Lung (tissue), 12 donors: Measurements from ENCODE around the gene PIGU. TPM values are rescaled to one million over a fixed set of nuclear protein-coding genes. Genes with fewer than 3 reads are reported as not detected.
A peak's percentile ranks its signal among the peaks of the same experiment; 100 is the strongest.

ENCODE experiments used
- ATAC-seq: fragments of 200-7000 bp; cut with Tn5 transposase; one replicate; pipeline ENCODE4 v1.9.1; 2020; ENCODE audit warnings: moderate number of reproducible peaks; ENCODE audit not compliant: insufficient read depth, low FRiP score
- DNase-seq, 3 donors: peaks; one replicate each; pipeline ENCODE4 v3.0.0-alpha.2; 2013 to 2017
- H3K27ac ChIP-seq, 2 donors: one replicate each; pipeline ENCODE4 v1.5.1; 2013; ENCODE audit warnings: mild to moderate bottlenecking in 2 of 2, moderate library complexity in 2 of 2, control low read depth in 1 of 2, inconsistent platforms in 1 of 2, low read depth in 1 of 2, low read length in 1 of 2
- H3K27me3 ChIP-seq, 3 donors: one replicate each; pipeline ENCODE4 v1.5.1; 2013; ENCODE audit warnings: low read length in 2 of 3; ENCODE audit not compliant: control insufficient read depth in 3 of 3, insufficient read depth in 3 of 3
- H3K36me3 ChIP-seq, 4 donors: one replicate each; pipeline ENCODE4 v1.5.1; 2013; ENCODE audit warnings: low read length in 4 of 4, mild to moderate bottlenecking in 1 of 4, moderate library complexity in 1 of 4; ENCODE audit not compliant: control insufficient read depth in 4 of 4, insufficient read depth in 4 of 4
- H3K4me1 ChIP-seq, 5 donors: one replicate each; pipeline ENCODE4 v1.5.1; 2013; ENCODE audit warnings: low read length in 5 of 5, mild to moderate bottlenecking in 2 of 5, moderate library complexity in 1 of 5; ENCODE audit not compliant: control insufficient read depth in 5 of 5, insufficient read depth in 5 of 5
- H3K4me3 ChIP-seq: one replicate; pipeline ENCODE4 v1.5.1; 2013; ENCODE audit warnings: mild to moderate bottlenecking, control low read depth, moderate library complexity
- H3K9ac ChIP-seq, 2 donors: one replicate each; pipeline ENCODE4 v1.5.1; 2013; ENCODE audit warnings: low read length in 2 of 2, control low read depth in 1 of 2; ENCODE audit not compliant: insufficient read depth in 1 of 2
- H3K9me3 ChIP-seq, 4 donors: one replicate each; pipeline ENCODE4 v1.5.1; 2013; ENCODE audit warnings: low read length in 3 of 4, mild to moderate bottlenecking in 1 of 4, moderate library complexity in 1 of 4; ENCODE audit not compliant: control insufficient read depth in 4 of 4, insufficient read depth in 3 of 4
- WGBS, 2 donors: extraction: QIAGEN DNeasy Blood & Tissue Kit; methylation state at CpG; one replicate each; pipeline ENCODE4 v1.1.7; 2013; 5-methylcytosine and 5-hydroxymethylcytosine counted together
- polyA plus RNA-seq, 2 donors: library from polyadenylated mRNA; stranded (reverse); fragments of 200-250 nt; gene quantifications; one replicate each; pipeline ENCODE4 v1.2.1, GENCODE V29; 2013
- total RNA-seq, 2 donors: library from RNA; depleted of rRNA in 1 of 2; stranded (reverse); fragments of >200 nt in 1 of 2; gene quantifications; one replicate each; pipeline ENCODE4 v1.2.1, GENCODE V29; 2014 to 2021
- TF ChIP-seq, protein P1 (sequence below): IDR thresholded peaks from 2 replicates; pipeline ENCODE4 v1.5.1; 2012; ENCODE audit warnings: mild to moderate bottlenecking; ENCODE audit errors: control extremely low read depth, extremely low read depth
- donor health status: control.
- donor health status: control.
- donor health status: Bipolar disorder and iron deficiency.
- donor health status: healthy.
- donor health status: DM: yes; HTN: yes; CAD: no.

Gene PIGU
- total and polyA plus RNA-seq, 4 donors: 15.7 to 21.2 (median 20.1) TPM

DNA sequence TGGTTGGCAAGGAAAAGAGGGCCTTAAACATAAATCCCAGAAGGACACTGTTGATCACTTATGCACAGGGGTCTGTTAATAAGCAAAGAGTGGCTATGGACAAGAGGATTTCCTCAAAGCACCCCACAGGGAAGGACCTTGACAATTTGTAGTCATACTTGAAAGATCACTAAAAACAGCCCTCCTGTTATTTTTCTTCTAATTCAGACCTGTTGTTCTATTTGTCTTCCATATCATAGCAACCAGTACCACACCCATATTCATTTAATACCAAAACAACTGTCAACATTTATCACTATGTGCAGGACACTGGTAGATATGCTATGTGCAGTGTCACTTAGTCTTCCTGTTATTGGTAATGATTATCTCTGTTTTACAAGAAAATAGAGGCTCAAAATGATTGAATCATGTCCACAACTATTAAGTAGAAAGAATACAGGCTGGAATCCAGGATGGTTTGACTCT lies 163.9 kb downstream of the PIGU start:
- Histone ChIP-seq H3K27ac (peak overlapping the region in 1 of 2 donors; percentile 39), H3K36me3 (peaks cover 4 to 11% (median 8%) of the 10 kb centered on the region in 4 donors), H3K4me1 (peaks cover 0 to 8% (median under 1%) of the 10 kb centered on the region in 5 donors), H3K27me3 (no peaks in the 10 kb centered on the region), H3K9me3 (no peaks in the 10 kb centered on the region), H3K4me3 (no peak overlapping the region), H3K9ac (no peak overlapping the region)
- TF ChIP-seq, protein P1, sequence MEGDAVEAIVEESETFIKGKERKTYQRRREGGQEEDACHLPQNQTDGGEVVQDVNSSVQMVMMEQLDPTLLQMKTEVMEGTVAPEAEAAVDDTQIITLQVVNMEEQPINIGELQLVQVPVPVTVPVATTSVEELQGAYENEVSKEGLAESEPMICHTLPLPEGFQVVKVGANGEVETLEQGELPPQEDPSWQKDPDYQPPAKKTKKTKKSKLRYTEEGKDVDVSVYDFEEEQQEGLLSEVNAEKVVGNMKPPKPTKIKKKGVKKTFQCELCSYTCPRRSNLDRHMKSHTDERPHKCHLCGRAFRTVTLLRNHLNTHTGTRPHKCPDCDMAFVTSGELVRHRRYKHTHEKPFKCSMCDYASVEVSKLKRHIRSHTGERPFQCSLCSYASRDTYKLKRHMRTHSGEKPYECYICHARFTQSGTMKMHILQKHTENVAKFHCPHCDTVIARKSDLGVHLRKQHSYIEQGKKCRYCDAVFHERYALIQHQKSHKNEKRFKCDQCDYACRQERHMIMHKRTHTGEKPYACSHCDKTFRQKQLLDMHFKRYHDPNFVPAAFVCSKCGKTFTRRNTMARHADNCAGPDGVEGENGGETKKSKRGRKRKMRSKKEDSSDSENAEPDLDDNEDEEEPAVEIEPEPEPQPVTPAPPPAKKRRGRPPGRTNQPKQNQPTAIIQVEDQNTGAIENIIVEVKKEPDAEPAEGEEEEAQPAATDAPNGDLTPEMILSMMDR: no peak
- ATAC-seq (no peak), DNase-seq (no peak)

DNA sequence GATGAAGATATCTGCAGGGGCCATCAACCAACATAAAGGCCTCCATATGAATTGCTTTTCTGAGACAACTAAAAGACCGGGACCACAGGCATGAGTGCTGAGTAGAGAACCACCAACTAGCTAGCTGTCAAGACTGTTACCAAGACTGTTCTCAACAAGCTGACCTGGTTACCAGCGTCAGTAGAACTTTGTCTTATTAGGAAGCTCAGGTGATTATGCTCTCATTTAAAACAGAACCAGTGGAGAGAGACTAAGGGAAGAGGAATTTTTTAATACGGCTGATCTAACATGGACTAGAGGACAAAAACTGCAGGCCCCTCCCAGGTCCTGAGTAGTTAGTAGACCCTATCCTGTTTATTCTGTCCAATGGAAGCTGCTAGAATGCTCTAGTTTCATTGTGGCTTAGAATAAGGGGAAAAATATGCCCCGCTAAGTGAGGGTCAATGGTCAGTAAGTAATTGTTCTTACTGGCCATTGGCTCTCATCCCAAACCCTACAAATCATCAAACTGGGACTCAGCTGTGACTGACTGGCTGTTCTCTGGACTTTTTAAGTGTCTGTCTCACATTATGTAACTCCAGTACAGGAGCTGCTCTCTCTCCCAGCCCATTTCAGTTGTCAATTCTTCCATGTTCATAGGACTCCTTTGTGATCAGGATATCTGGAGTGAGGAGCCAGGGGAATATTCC lies 164.5 kb downstream of the PIGU start:
- no peaks in the 10 kb centered on the region for H3K27me3 ChIP-seq
- no peak overlapping the region for H3K9ac ChIP-seq
- ATAC-seq: no peak
- WGBS, 2 donors: 85 to 89% methylated on average over 4 of the region's 4 CpGs
- no peak overlapping the region for H3K4me3 ChIP-seq
- H3K27ac ChIP-seq: peak overlapping the region in 1 of 2 donors; percentile 39
- TF ChIP-seq, protein P1: no peak
- H3K4me1 ChIP-seq: peaks cover 0 to 8% (median 0%) of the 10 kb centered on the region in 5 donors
- H3K36me3 ChIP-seq: peaks cover 4 to 13% (median 11%) of the 10 kb centered on the region in 4 donors
- no peaks in the 10 kb centered on the region for H3K9me3 ChIP-seq
- no peak for DNase-seq

DNA sequence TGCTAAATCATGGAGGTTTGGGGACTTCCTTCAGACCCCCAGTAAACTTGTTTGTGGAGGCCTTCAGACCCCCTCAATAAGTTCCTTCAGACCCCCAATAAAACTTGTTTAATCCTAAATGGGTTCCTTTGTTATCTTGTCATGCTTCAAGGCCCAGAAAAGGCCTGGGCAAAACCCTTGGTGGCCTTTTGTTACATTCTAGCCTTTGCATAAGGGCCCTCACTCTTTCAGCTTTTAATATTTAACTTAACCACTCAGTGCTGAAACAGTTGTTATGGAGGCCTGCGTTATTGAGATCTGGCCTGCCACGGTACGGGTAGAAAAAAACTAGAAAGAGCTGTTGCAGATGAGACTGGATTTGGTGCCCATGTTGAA lies 165.0 kb downstream of the PIGU start:
- Histone ChIP-seq H3K4me1 (peaks cover 0 to 8% (median 0%) of the 10 kb centered on the region in 5 donors), H3K9me3 (no peaks in the 10 kb centered on the region), H3K27me3 (no peaks in the 10 kb centered on the region), H3K36me3 (peaks cover 4 to 13% (median 11%) of the 10 kb centered on the region in 4 donors), H3K9ac (no peak overlapping the region), H3K27ac (no peak overlapping the region), H3K4me3 (no peak overlapping the region)
- no peak for ATAC-seq
- TF ChIP-seq, protein P1: no peak
- WGBS, 2 donors: 78 to 90% methylated on average over 3 of the region's 3 CpGs
- peak in 2 of 3 donors; percentile 29 to 38 for DNase-seq
